GM11168 (cell line): ENCODE data around the gene PECR.
"Not testable (repeated sequence)": the region's sequence is repeated elsewhere in the genome, so short reads cannot be mapped to it uniquely, and the experiment has no call there.

Experiments
- in situ Hi-C: fragments of 300-500 bp; cut with MboI; formaldehyde crosslinking; loops from one replicate; pipeline ENCODE4 v1.12.0; 2022; ENCODE audit warnings: low sequenced_read_pairs; ENCODE audit not compliant: unreplicated experiment

The PECR gene

DNA sequence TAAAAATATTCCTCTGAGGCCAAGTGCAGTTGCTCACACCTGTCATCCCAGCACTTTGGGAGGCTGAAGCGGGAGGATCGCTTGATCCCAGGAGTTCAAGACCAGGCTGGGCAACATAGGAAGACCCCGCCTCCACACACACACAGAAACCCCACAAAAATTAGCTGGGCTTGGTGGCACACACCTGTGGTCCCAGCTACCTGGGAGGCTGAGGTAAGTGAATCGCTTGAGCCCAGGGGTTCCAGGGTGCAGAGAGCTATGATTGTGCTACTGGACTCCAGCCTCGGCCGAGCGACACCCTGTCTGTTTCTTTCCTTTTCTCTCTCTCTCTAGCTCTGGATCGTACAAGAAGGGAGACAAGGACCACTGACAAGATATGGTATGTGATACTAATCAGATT is 25.7 kb upstream of the PECR start:
- in situ Hi-C loops = no loop called here

DNA sequence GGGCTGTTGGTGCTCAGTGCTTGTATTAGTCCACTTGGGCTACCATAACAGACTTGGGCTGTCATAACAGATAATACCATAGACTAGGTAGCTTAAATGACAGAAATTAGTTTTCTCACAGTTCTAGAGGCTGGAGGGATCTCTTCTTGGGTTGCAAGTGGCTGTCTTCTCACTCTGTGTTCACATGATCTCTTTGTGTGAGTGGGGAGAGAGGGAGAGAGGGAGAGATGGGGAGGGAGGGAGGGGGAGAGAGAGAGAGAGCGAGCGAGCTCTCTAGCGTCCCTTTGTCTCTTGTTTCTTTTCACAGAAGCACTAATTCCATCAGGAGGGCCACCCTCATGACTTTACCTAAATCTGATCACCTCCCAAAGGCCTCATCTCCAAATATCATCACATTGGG is 23.1 kb upstream of the PECR start:
- in situ Hi-C loops = no loop called here

DNA sequence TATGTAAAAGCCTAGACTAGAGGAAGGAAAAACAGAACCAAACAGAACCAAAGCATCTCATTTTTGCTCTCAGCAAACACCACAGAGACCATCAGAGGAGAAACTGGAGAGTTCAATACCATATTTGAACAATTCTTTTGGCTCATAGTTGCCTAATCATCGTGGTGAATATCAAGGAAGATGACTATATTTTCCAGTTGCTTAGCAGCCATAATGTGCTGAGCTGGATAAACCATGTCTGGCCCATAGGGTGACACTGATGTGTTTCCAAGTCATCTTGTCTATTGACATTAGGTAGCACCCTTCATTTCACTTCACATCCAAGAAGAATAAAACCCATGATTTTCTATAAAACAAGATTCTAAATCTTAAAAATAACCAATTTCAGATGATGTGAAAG is 21.6 kb upstream of the PECR start:
- in situ Hi-C loops = no loop called here

DNA sequence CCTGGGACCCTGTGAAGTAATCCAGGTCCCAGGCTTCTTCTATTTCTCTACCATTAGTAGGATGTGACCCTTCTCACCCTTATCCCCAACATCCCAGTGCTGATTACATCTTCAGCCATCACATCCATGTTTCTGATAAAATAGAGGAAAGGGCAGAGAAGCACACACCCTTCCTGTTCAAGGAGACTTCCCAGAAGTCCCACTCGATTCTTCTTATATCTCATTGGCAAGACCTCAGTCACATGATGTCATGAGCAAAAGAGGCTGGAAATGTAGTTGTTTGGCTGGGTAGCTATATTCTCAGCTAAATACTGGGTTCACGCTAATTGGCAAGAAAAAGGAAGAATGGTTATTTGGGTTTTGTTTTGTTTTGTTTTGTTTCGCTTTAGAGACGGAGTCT is 19.5 kb upstream of the PECR start:
- in situ Hi-C loops = no loop called here

DNA sequence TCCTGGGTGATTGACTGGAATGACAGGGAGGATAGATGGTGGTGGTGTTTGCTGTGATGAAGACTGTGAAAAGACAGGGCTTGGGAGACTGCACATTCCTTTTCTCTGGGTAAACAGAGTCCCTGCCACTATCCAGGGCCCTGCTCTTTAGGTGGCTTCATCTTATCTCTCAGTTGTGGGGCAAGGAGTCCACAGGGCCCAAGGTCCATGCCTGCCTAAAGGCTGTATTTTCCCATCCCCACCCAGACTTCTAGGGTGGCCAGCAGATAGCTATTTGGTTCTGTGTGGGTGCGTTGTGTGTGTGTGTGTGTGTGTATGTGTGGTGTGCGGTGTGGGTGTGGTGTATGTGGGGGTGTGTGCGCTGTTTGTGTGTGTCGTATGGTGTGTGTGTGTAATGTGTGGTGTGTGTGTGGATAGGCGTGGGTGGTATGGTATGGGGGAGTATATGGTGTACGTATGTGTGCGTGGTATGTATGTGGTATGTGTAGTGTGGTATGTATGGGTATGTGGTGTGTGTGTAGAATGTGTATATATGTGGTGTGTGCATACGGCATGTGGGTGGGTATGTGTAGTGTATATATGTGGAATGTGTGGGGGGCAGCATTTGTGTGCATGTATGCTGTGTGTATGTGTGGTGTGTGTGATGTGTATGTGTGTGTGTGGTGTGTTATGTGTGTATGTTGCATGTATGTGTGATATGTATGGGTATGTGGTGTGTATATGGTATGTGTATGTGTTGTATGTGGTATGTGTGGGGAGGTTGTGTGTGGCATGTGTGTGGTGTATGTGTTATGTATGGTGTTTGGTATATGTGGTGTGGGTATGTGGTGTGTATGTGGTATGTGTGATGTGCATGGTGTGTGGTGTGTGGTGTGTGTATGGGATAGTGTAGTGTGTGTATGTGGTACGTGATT is 17.1 kb upstream of the PECR start:
- in situ Hi-C loops = no loop called here

DNA sequence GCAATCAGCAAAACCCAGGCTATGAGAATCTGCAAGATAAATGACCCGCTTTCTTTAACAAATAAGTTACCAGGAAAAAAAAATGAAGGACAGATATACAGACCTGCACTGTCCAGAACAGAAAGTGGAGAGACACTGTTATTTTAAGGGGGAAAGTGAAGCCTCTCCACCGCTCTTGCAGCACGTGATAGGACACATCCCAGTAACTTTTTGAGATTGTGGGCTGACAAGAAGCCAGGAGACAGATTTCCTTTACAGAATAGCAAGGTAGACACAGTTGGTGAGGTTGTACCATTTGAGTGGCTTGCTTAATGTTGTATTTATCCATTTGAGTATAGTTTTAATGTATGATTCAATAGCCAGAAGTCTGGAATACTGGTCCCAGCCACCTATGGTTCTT is 13.1 kb upstream of the PECR start:
- in situ Hi-C loops = no loop called here

DNA sequence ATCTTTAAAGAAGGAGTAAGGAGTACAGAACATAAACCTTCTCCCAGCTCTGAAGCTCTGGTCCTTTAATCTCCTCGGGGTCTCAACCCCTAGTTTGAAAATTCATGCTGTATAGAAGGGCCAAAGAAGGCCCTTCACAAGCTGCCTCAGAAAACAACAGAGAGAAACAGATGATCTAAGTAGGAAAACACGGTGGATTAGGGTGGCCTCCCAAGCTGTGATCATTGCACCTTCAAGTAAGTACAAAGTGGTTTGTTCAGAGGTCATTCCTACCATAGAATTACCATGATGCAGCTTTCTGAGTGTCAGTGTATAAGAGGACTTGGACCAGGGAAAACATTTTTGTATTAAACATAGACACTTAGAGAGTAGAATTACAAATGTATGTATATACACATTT is 11.0 kb upstream of the PECR start:
- in situ Hi-C loops = no loop called here

DNA sequence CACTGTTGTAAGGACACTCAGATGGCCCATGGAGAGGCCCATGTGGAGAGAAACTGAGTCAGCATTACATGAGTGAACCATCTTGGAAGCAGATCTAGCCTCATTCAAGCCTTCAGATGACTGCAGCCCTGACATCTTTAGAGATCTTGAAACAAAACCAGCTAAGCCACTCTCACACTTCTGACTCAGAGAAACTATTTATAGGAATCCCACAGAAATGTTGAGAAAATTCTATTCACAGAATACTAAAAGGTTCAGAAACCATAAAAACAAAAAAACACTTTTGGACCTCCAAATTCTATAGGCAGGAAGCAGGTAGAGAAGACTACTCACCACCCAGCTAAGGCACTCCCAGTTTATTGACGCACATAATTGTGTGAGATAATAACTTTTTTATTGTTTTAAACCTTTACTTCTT is 8.8 kb upstream of the PECR start:
- in situ Hi-C loops = no loop called here

DNA sequence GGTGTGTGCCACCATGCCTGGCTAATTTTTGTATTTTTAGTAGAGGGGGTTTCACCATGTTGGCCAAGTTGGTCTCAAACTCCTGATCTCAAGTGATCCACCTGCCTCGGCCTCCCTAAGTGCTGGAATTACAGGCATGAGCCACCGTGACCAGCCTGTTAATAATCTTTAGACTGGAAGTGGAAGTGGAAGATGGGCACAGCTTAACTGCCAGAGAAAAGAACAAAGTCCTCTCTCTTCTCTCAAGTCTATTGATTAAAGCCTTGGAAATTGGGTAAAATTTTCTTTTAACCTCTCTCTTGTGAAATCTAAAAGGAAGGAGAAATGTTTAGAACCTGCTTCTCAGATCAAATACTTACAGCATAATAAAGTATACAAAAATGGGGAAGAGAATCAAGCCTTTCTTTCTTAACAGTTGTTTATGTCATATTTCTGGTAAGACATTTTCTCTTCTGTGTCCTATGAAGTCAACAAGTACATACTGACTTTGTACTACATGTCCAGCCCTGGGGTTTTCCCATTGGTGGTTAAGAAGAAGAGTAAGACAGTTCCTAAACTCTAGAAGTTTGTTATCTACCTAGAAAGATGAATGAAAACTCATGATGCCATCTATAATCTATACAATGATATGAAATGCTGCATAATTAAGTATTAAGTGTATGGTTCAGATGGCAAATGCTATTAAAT is 4.7 kb upstream of the PECR start:
- in situ Hi-C loops = no loop called here

DNA sequence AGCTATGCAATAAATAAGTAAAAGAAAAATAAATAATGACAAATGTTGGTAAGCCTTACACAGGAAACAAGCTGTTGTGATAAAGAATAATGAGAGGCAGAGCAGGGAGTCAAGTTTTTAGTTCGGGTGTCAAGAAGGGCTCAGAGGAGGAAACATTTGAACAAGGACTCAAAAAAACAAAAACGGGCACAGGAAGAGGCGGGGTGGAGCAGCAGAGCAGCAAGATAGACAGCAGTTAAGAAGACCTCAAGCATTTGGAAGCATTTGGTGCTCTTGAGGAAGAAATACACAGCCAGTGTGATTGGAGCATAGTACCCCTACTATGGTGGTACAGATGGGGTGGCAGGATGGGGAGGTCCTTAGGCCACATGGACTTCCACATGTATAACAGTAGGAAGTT is 2.9 kb upstream of the PECR start:
- in situ Hi-C loops = no loop called here

DNA sequence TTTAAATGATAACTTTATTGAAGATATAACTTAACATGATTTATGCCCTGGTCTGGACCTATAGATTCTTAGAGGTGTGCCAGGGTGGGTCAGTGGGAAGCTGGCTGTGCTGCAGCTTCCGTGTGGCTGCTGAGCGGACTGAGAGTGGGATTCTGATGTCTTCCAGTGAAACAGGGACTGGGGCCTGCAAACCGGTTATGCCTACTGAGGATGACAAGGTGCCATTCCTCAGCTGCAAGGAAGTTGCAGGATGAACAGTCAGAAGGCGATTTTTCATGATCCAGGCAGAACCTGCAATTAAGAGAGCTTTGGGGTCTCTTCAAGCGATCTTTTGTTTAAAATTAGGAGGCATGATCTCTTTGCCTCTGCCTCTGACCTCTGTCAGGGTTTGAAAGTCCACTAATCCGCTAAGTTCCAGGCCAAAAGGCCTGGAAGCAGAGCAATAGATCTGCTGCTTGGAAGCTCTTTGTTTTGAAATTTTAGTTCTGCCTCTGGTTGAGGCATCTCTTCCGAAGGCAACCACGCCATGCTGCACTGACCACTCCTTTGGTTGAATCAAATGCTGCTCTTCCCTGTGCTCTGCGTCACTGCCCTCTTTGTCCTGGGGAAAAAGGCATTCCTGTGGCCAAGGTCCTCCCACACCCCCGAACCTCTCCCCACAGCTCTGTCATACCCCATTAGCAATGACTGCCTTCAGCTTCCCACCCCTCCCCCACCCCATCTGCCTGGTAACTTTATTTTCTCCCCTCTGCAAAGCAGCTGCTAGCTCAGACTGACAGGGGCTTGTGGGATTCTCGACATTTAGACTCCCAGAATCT is 2.1 kb upstream of the PECR start:
- in situ Hi-C loops = no loop called here

DNA sequence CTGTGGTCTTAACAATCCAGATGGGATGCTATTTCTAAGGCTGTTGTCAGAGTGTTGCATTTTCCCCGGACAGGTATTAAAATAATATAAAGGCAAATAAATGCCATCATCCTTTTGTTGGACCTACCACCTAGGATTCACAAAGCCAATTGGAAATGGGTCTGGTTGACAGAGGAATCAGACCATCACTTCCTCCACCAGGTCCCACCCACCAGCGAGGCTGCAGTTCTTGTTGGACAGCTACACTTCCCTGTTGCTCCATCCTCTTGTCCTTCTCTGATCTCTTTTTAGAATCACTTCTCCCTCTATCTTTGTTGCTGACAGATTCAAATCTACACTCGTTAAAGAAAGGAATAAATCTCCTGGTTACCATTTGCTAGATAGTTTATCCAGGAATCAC is 1.2 kb upstream of the PECR start:
- in situ Hi-C loops = no loop called here

DNA sequence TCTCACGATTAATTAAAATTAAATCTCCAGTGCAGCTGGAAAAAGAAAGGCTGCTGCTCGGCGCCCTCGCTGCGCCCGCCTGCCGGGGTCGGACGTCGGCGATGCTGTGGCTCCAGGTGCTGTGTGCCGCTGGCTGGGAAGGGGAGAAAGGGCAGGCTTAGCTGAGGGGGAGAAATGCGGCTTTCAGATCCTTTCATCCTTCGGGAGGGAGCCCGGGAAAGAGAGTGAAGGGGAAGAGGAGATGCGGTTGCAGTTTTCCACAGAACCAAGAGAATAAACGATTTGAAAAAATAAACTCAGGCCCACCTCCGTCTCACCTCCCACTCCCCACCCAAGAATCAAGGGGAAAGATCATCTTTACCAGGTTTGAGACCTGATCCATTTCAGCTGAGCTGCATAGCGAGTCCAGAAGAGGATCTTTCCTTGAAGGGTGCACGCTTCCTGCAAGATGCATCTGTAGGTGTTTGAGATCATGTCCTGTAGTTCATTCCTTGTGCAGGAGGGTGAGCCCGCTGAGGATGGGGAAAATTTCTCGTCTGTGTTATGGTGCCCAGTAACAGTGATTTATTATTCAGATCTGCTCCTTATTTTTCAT is 605 bp upstream of the PECR start:
- in situ Hi-C loops = no loop called here

DNA sequence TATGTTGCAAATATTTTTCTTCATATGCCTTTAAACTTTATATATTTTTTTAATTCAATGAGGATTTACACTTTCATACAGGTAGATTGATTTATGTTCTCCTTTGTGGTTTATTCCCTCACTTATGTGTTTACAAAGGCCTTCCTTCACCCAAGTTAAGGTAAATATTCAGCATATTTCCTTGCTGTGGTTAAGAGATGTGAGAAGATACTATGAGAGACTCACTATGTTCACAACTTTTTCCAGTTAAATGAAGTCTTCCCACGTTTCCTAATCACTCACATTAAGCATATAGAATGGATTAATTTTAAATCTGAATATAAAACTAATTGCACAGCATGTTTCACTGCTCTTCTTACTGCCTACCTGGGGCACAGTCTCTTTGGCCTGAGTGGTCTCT is 597 bp downstream of the PECR start:
- in situ Hi-C loops = no loop called here

DNA sequence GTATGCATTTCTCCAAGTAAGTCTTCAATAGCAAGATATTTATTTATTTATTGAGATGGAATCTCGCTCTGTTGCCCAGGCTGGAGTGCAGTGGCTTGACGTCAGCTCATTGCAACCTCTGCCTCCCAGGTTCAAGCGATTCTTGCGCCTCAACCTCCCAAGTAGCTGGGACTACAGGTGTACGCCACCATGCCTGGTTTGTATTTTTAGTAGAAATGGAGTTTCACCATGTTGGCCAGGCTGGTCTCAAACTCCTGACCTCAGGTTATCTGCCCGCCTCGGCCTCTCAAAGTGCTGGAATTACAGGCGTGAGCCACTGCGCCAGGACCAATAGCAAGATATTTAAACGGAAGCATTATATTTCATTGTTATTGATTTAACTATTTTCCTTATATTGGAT is 1.6 kb downstream of the PECR start:
- in situ Hi-C loops = not testable (repeated sequence)

DNA sequence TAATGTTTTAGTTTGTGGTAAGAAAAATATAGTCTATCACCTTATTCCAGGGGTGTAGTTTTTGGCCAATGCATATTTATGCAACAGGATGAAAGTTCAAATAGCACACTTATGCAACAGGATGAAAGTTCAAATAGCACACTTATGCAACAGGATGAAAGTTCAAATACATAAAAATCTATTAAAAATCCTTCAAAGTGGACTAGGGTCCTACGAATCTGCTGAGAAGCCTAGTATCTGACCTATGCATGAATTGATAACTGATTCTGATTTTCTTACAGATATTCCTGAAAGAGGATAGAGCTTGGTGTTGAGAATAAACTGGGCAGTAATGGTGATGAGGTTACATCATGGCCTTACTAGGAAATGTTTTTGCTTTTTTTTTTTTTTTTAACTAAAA is 2.8 kb downstream of the PECR start:
- in situ Hi-C loops = no loop called here

DNA sequence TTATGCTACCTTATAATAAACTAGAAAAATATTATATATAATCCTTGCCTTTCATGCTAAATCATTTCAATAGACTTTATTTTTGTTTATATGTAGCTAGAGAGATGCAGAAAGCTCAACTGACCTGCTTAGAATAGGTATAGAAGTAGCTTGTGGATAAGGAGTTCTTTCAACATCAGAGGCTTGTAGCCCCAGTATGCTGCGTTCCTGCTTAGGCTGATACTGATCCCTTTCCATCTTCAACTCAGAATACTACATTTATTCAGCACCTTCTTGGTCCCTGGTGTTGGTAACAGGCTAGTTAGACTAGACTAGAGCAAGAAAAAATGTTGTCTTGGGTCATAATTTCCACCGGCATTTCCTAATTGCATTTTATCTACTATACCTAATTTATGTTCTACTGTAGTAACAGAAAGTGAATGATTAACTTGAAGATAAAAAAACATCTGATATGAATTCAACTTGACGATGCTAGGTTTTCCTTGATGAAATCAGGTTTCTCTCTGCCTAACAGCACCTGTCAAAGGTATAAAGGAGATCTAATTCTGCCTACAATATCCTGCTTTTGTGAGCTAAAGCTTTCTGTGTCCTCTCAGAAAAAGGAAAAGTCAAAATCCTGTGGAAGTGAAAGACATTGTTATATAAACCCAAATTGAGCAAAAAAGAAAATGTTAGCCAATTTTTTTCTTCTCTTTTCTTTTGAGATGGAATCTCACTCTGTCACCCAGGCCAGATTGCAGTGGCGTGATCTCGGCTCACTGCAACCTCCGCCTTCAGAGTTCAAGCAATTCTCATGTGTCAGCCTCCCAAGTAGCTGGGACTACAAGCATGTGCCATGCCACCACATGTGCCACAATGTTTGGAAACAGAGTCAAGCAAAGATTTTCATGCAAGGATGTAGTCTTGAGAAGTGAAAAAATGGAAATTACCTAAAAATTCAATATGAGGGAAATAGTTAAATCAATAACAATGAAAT is 5.8 kb downstream of the PECR start:
- in situ Hi-C loops = no loop called here

DNA sequence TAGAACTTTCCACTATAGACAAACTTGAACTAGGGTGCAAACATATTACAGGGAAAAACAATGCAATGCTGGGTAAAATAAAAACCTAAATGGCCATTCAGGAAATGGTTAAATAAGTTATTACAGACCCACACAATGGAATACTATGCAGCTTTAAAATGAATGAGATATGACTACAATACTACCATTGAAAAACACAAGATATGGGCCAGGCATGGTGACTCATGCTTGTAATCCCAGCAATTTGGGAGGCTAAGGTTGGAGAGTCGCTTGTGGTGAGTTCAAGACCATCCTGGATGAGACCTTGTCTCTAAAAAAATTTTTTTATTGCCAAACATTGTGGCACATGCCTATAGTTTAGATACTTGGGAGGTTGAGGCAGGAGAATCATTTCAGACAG is 6.8 kb downstream of the PECR start:
- in situ Hi-C loops = no loop called here

DNA sequence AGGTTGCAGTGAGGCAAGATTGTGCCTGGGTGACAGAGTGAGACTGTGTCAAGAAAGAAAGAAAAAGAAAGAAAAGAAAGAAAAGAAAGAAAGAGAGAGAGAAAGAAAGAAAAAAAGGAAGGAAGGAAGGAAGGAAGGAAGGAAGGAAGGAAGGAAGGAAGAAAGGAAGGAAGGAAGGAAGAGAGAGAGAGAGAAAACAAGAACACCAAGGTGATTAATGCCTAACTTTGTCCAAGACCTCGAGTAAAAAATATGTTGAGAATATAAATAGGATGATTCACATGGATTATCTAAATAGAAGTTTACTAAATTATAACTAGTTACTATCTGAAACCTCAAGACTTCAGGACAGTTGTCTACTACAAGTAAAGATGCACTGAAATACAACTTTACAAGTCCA is 7.2 kb downstream of the PECR start:
- in situ Hi-C loops = no loop called here
